Ovary (tissue), 3 donors: ENCODE results near the gene FGFBP1.

Experiments used
- CTCF ChIP-seq, 3 donors: fragments of 450-650 bp in 2 of 3; fragments of 200-600 bp in 1 of 3; IDR thresholded peaks; one replicate each; pipeline versions ENCODE4 v1.5.1 to v1.8.0; 2016 to 2022; ENCODE audit warnings: antibody characterized with exemption in 3 of 3, mild to moderate bottlenecking in 1 of 3
- EP300 ChIP-seq: sonication (generic); formaldehyde crosslinking; IDR thresholded peaks from one replicate; pipeline ENCODE4 v1.6.1; 2017; ENCODE audit warnings: antibody characterized with exemption
- POLR2A ChIP-seq: fragments of 450-650 bp; IDR thresholded peaks from one replicate; pipeline ENCODE4 v1.6.1; 2017; ENCODE audit warnings: antibody characterized with exemption, mild to moderate bottlenecking, moderate library complexity
- donor health status: DM: no; HTN: no; CAD: no.

GRCh38 chr4:15934259-15934658, 4.3 kb downstream of the FGFBP1 start:
- TF ChIP-seq CTCF (IDR thresholded peaks at IDR 0.05) = no peak
- no peak for TF ChIP-seq POLR2A
- no peak for TF ChIP-seq EP300
